Endothelial cell of umbilical vein (primary cell): ENCODE data around the gene SEMA3G. TPM values are rescaled to one million over a fixed set of nuclear protein-coding genes. Genes with fewer than 3 reads are reported as not detected.

Experiments used
- BruUV-seq: library from RNA; stranded (reverse); fragments of 400-500 nt; replicated peaks from 2 replicates; lab custom pipeline; 2021; lab: Mats Ljungman, UMichigan
- CTCF ChIA-PET: fragments of 300-600, 350-600 bp; sonication (Branson Sonifier 250); formaldehyde crosslinking; loops from one replicate; lab custom pipeline; 2021; ENCODE audit warnings: antibody characterized with exemption, inconsistent platforms; lab: Charles Lee
- POLR2A ChIA-PET: fragments of 300-600, 350-600 bp; sonication (Branson Sonifier 250); formaldehyde crosslinking; loops from one replicate; lab custom pipeline; 2021; ENCODE audit warnings: antibody characterized with exemption, inconsistent platforms; lab: Charles Lee
- DNase-seq: peaks from one replicate; pipeline ENCODE4 v3.0.0-alpha.2; 2011; ENCODE audit warnings: low read depth, low spot score
- FAIRE-seq: peaks from 2 replicates; lab custom pipeline; 2011; peaks lifted over from hg19 to GRCh38; lab: Jason Lieb, UNC
- H2AFZ ChIP-seq: 2 replicates; pipeline ENCODE4 v1.6.0; 2012; ENCODE audit warnings: low read depth, low read length, control low read depth, inconsistent platforms
- H3K27ac ChIP-seq: 2 replicates; pipeline ENCODE4 v1.5.1; 2011; ENCODE audit warnings: low read depth, mild to moderate bottlenecking, control low read depth, low read length, moderate library complexity; ENCODE audit not compliant: insufficient read depth
- H3K27me3 ChIP-seq, 2 experiments: 2 replicates each; pipeline versions ENCODE4 v1.6.0 to v1.6.1; 2011; ENCODE audit warnings: low read length in 2 of 2, mixed read lengths in 1 of 2; ENCODE audit not compliant: control insufficient read depth in 2 of 2, insufficient read depth in 2 of 2
- H3K36me3 ChIP-seq, 2 experiments: 2 replicates in 1 of 2; 3 replicates in 1 of 2; pipeline ENCODE4 v1.5.1; 2011; ENCODE audit warnings: low read length in 2 of 2, mild to moderate bottlenecking in 1 of 2, moderate library complexity in 1 of 2; ENCODE audit not compliant: control insufficient read depth in 2 of 2, insufficient read depth in 2 of 2; ENCODE audit errors: extremely low read depth in 1 of 2
- H3K4me1 ChIP-seq: 3 replicates; pipeline ENCODE4 v1.5.1; 2011; ENCODE audit warnings: mild to moderate bottlenecking, low read length; ENCODE audit not compliant: control insufficient read depth, insufficient read depth; ENCODE audit errors: extremely low read depth
- H3K4me2 ChIP-seq: 2 replicates; pipeline ENCODE4 v1.6.1; 2011; ENCODE audit warnings: low read length, control low read depth, mixed read lengths; ENCODE audit not compliant: insufficient read depth
- H3K4me3 ChIP-seq, 3 experiments: fragments of 200-600 bp in 1 of 3; sonication (generic), shearing (Covaris generic) in 1 of 3; replicated peaks in 1 of 3; 2 replicates each; pipeline ENCODE4 v1.5.1; 2011 to 2016; ENCODE audit warnings: control low read depth in 3 of 3, low read length in 3 of 3, mild to moderate bottlenecking in 2 of 3, inconsistent platforms in 1 of 3, low read depth in 1 of 3, moderate library complexity in 1 of 3; ENCODE audit not compliant: insufficient read depth in 1 of 3
- H3K79me2 ChIP-seq: 2 replicates; pipeline ENCODE4 v1.6.0; 2012; ENCODE audit warnings: low read length, inconsistent platforms; ENCODE audit not compliant: control insufficient read depth, insufficient read depth
- H3K9ac ChIP-seq: replicated peaks from 2 replicates; pipeline ENCODE3; 2011; ENCODE audit warnings: low read length, control low read depth; ENCODE audit not compliant: insufficient read depth; ENCODE audit errors: extremely low read depth
- H3K9me1 ChIP-seq: replicated peaks from 3 replicates; pipeline ENCODE4 v1.6.0; 2011; ENCODE audit warnings: mild to moderate bottlenecking, low read length; ENCODE audit not compliant: control insufficient read depth, insufficient read depth; ENCODE audit errors: extremely low read depth
- H3K9me3 ChIP-seq: replicated peaks from 2 replicates; pipeline ENCODE4 v1.5.1; 2012; ENCODE audit warnings: low read length, inconsistent platforms; ENCODE audit not compliant: control insufficient read depth, insufficient read depth
- H4K20me1 ChIP-seq: replicated peaks from 2 replicates; pipeline ENCODE3; 2011; ENCODE audit warnings: mild to moderate bottlenecking, low read length; ENCODE audit not compliant: control insufficient read depth, insufficient read depth; ENCODE audit errors: extremely low read depth
- EZH2 ChIP-seq: IDR thresholded peaks from 2 replicates; pipeline ENCODE4 v1.6.1; 2012; ENCODE audit warnings: borderline replicate concordance, low read depth, mild to moderate bottlenecking, moderate library complexity, low read length, inconsistent platforms; ENCODE audit not compliant: severe bottlenecking
- FOS ChIP-seq: IDR thresholded peaks from 2 replicates; pipeline ENCODE4 v1.6.1; 2011; ENCODE audit warnings: mild to moderate bottlenecking, low read length, moderate library complexity, borderline replicate concordance; ENCODE audit not compliant: insufficient read depth
- GATA2 ChIP-seq: IDR thresholded peaks from 2 replicates; pipeline ENCODE4 v1.7.0; 2011; ENCODE audit warnings: low read depth, mild to moderate bottlenecking, moderate library complexity, mixed read lengths, low read length; ENCODE audit not compliant: insufficient read length, insufficient read depth
- JUN ChIP-seq: IDR thresholded peaks from 2 replicates; pipeline ENCODE4 v1.6.1; 2011; ENCODE audit warnings: borderline replicate concordance, low read depth; ENCODE audit not compliant: insufficient read length, insufficient read depth
- MYC ChIP-seq: IDR thresholded peaks from one replicate; pipeline ENCODE4 v1.6.1; 2011; ENCODE audit warnings: mild to moderate bottlenecking, low read depth, low read length
- POLR2A ChIP-seq: IDR thresholded peaks from 2 replicates; pipeline ENCODE4 v1.6.1; 2012; ENCODE audit warnings: low read depth, mild to moderate bottlenecking, control low read depth, low read length
- POLR2AphosphoS5 ChIP-seq: IDR thresholded peaks from 2 replicates; pipeline ENCODE4 v1.6.1; 2012; ENCODE audit warnings: low read depth, mild to moderate bottlenecking, control low read depth, low read length, moderate library complexity; ENCODE audit not compliant: insufficient read depth
- dilution Hi-C: fragments of 300-500 bp; cut with MboI; formaldehyde crosslinking; loops from one replicate; pipeline ENCODE4 v1.15.0; 2019; ENCODE audit warnings: low sequenced_read_pairs; ENCODE audit not compliant: extremely low pct_ligation_motif_present
- intact Hi-C: fragments of 100-400 bp; cut with micrococcal nuclease; formaldehyde crosslinking; loops from one replicate; pipeline ENCODE4 v1.10.0; 2022
- polyA plus RNA-seq, 4 experiments: library from polyadenylated mRNA; depleted of rRNA in 3 of 4; stranded (reverse) in 3 of 4; unstranded in 1 of 4; fragments of >200 nt; gene quantifications; 2 replicates each; pipeline versions ENCODE4 v1.2.1 to v1.2.3, GENCODE V29; 2011 to 2012; ENCODE audit warnings: missing spikeins in 1 of 4
- total RNA-seq: library from RNA; stranded (reverse); gene quantifications from 2 replicates; pipeline ENCODE4 v1.2.3, GENCODE V29; 2021
- TF ChIP-seq, protein P1 (sequence below), 2 donors: IDR thresholded peaks; 1 replicate in 1 of 2; 2 replicates in 1 of 2; pipeline ENCODE4 v1.5.1; 2011; ENCODE audit warnings: low read length in 2 of 2, mild to moderate bottlenecking in 2 of 2, moderate library complexity in 2 of 2, control low read depth in 1 of 2, inconsistent platforms in 1 of 2, low read depth in 1 of 2; ENCODE audit not compliant: insufficient read depth in 1 of 2; ENCODE audit errors: extremely low read depth in 1 of 2

SEMA3G gene
- total and polyA plus RNA-seq, 2 donors (not counting 3 experiments of a cell fraction or from before 2014, with no cell fraction given): 22.6 to 27.9 TPM

GRCh38 chr3:52432225-52432624 lies 12.7 kb downstream of the SEMA3G start:
- H3K4me3 ChIP-seq: no peak overlapping the region
- no TSS peak for BruUV-seq
- intact Hi-C loops (no loop called here), dilution Hi-C loops (no loop called here)
- H3K27me3 ChIP-seq: no peaks in the 10 kb centered on the region
- H3K4me1 ChIP-seq: peaks cover 25% of the 10 kb centered on the region
- peaks cover 0 to 2% of the 10 kb centered on the region in 2 experiments for H3K36me3 ChIP-seq
- H3K9me1 ChIP-seq: no peaks in the 10 kb centered on the region
- FAIRE-seq (no peak), DNase-seq (no peak)
- POLR2A ChIA-PET: no interaction called here
- TF ChIP-seq EZH2 (no peak), FOS (no peak), JUN (no peak), POLR2AphosphoS5 (no peak), MYC (no peak), POLR2A (no peak), GATA2 (no peak)
- TF ChIP-seq, protein P1, sequence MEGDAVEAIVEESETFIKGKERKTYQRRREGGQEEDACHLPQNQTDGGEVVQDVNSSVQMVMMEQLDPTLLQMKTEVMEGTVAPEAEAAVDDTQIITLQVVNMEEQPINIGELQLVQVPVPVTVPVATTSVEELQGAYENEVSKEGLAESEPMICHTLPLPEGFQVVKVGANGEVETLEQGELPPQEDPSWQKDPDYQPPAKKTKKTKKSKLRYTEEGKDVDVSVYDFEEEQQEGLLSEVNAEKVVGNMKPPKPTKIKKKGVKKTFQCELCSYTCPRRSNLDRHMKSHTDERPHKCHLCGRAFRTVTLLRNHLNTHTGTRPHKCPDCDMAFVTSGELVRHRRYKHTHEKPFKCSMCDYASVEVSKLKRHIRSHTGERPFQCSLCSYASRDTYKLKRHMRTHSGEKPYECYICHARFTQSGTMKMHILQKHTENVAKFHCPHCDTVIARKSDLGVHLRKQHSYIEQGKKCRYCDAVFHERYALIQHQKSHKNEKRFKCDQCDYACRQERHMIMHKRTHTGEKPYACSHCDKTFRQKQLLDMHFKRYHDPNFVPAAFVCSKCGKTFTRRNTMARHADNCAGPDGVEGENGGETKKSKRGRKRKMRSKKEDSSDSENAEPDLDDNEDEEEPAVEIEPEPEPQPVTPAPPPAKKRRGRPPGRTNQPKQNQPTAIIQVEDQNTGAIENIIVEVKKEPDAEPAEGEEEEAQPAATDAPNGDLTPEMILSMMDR (IDR thresholded peaks at IDR 0.05; ENCODE audit: extremely low read depth in 1 of 2, insufficient read depth in 1 of 2, low read depth in 1 of 2, low read length in 2 of 2): no peak
- H3K79me2 ChIP-seq: no peaks in the 10 kb centered on the region
- H2AFZ ChIP-seq: no peak overlapping the region
- H4K20me1 ChIP-seq: no peaks in the 10 kb centered on the region
- H3K9ac ChIP-seq: no peak overlapping the region
- H3K9me3 ChIP-seq: no peaks in the 10 kb centered on the region
- no peak overlapping the region for H3K4me2 ChIP-seq
- no peak overlapping the region for H3K27ac ChIP-seq
- CTCF ChIA-PET: interaction anchor here (0.9 to 3.2 kb wide), 4 partner anchors 11 to 212 kb away, joined by 3 to 26 read pairs (median 5); no protein-coding TSS in a partner anchor
